CD4-positive, alpha-beta T cell treated with Interferon alpha-2 for 1 hour (primary cell): ENCODE measurements around the gene FBRS.
A peak's percentile ranks its signal among the peaks of the same experiment; 100 is the strongest.
"Not testable (repeated sequence)": the region's sequence is repeated elsewhere in the genome, so short reads cannot be mapped to it uniquely, and the experiment has no call there.

ENCODE experiments used
- DNase-seq, 2 donors: peaks; one replicate each; pipeline ENCODE4 v3.0.0-alpha.2; 2020 to 2022

Gene FBRS

GRCh38 chr16:30700491-30700890, 42.3 kb downstream of the FBRS start:
- no peak for DNase-seq

GRCh38 chr16:30700971-30701370, 42.7 kb downstream of the FBRS start:
- no peak for DNase-seq

DNA sequence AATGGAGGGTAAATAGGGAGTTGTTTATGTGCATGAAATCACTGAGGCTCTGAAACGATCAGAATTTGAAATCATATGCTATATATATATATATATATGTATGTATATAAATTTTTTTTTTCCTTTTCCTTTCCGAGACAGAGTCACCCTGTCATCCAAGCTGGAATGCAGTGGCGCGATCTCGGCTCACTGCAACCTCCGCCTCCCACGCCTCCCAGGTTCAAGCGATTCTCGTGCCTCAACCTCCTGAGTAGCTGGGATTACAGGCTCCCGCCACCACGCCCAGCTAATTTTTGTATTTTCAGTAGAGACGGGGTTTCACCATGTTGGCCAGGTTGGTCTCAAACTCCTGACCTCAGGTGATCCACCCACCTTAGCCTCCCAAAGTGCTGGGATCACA, 44.8 kb downstream of the FBRS start:
- DNase-seq, result not testable (repeated sequence)

GRCh38 chr16:30703971-30704370, 45.7 kb downstream of the FBRS start:
- no peak for DNase-seq

GRCh38 chr16:30706046-30706445, 47.8 kb downstream of the FBRS start:
- no peak for DNase-seq

DNA sequence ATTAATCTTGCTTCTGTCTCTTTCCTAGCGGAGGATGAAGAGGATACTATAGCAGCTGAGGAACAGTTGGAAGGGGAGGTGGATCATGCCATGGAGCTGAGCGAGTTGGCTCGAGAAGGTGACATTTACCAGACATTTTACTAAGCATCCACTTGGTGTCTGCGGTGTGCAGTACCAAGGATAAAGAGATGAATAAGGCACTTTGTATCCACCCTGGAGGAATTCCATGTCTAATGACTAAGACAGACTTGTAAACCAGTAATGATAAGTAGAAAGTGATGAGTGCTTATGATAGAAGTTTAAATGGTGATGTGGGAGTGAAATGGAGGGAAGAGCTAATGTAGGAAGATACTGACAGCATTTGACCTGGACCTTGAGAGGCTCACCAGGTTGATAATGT, 52.7 kb downstream of the FBRS start:
- no peak for DNase-seq

DNA sequence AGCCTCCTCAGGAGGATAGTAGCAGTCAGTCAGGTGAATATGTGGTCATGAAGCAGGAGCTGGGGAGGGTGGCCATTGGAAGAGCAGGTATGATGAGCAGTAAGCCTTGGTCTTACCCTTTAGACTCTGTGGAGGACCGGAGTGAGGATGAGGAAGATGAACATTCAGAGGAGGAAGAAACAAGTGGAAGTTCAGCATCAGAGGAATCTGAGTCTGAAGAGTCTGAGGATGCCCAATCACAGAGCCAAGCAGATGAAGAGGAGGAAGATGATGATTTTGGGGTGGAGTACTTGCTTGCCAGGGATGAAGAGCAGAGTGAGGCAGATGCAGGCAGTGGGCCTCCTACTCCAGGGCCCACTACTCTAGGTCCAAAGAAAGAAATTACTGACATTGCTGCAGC, 53.5 kb downstream of the FBRS start:
- DNase-seq, result no peak

DNA sequence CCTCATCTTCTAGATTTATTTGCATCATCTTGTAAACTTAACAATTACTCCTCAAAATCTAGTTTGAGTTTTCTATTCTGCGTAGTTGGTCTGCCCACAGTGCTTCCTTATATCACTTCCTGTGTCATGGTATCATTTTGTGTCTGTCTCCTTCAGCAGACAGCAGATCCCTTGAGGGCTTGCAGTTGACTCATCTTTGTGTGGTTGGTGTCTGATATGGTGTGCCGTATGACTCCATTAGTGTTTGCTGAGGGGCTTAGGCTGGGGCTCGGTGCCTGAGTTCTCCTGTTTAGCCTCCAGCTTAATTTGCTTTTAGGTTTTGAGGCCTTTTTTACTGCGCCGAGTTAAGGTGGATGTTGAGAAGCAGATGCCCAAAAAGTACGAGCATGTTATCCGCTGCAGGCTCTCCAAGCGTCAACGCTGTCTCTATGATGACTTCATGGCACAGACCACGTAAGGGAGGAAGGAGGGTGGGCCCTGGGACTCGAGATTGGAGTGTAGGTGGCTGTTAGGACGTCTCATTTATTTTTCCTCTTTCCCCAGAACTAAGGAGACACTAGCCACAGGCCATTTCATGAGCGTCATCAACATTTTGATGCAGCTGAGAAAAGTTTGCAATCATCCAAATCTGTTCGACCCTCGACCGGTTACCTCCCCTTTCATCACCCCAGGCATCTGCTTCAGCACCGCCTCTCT, 57.7 kb downstream of the FBRS start:
- peak; percentile 52 to 62 for DNase-seq

- no peak for DNase-seq
Measured at GRCh38 chr16:30720086-30720485, 61.9 kb downstream of the FBRS start.
